Stimulated activated CD4-positive, alpha-beta T cell treated with anti-CD3 and anti-CD28 coated beads, Interleukin-12 subunit alpha, Interleukin-12 subunit beta, amount 100 ng/mL, for 48 hours (primary cell): Measurements from ENCODE around the gene MASP2.
"Not testable (repeated sequence)": the region's sequence is repeated elsewhere in the genome, so short reads cannot be mapped to it uniquely, and the experiment has no call there.

Experiments used
- DNase-seq, 3 donors: peaks; one replicate each; pipeline ENCODE4 v3.0.0-alpha.2; 2020; ENCODE audit warnings: low read depth in 2 of 3, low spot score in 1 of 3

Gene MASP2

DNA sequence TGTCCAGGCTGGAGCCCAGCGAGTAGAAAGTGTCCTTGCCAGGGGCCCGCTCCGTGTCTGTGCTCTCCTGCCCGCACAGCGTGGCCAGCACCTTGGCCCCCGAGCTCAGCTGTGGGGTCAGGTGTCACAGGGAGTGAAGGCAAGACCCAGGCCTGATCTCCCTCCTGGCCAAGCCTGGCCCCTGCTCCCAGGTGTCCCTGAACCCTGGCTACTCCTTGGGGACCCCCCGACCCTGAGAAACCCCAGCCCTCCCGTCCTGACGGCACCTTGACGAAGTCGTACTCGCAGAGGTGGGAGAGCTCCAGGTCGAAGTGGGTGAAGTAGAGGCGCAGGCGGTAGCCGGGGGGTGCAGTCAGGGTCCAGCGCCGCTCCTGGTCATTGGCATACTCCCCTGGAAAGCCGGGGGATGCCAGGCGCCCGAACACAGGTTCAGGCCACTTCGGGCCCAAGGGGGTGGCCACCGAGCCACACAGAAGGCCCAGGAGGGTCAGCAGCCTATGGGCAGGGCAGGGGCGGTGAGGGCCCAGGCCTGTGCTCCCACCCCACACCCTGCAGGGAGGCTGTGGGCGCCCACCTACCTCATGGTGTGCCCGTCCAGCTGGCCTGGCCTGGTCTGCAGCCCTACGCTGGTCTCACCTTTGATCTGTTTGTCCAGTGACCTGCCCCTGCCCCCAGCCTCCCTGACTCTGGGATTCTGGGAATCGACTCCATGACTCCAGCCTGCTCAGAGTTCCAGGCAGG lies at the start of gene MASP2:
Gene MASP2 (minus strand): TSS at position 615 of the 741 bp plus-strand sequence. CDS start 32 bp downstream, at position 583.
- no peak for DNase-seq

DNA sequence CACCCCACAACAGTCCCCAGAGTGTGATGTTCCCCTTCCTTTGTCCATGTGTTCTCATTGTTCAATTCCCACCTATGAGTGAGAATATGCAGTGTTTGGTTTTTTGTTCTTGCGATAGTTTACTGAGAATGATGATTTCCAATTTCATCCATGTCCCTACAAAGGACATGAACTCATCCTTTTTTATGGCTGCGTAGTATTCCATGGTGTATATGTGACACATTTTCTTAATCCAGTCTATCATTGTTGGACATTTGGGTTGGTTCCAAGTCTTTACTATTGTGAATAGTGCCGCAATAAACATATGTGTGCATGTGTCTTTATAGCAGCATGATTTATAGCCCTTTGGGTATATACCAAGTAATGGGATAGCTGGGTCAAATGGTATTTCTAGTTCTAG lies 36.7 kb upstream of the MASP2 start:
- not testable (repeated sequence) for DNase-seq

DNA sequence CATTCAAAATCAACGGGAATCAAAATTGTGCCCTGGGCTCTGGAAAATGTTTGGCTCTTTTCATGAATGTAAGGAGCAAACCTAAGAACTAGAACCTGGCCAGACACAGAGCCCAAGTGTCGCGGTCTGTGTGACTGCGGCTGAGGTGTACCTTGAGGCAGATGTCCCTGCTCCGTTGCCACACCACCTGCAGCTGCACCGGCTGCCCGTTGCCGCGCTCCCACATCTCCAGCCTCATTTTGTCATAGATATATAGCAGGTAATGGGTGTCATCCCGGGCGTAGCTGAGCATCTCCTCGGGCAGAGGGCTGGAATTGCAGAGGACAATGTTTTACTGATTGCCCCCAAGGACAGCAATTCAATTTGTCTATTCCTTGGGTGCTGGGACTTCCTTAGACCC lies 33.9 kb upstream of the MASP2 start:
- no peak for DNase-seq

DNA sequence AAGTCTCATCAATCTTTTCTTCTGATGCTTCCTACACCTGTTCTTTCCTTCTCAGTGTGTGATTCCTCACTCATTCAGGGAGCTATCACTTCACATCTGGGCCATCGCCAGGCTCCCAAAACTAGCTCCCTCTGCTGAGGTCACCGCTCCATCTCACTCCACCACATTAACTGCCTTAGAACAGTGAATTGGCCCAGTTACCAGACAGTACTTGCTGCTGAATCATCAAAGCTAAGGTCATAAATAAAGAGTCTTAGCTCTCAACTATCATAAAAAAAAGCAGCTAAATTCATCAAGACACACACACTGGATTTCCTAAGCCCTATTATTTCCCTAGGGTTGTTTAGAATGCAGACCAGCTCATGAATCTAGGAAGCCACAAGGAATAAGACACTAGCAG lies 31.6 kb upstream of the MASP2 start:
- DNase-seq: no peak

DNA sequence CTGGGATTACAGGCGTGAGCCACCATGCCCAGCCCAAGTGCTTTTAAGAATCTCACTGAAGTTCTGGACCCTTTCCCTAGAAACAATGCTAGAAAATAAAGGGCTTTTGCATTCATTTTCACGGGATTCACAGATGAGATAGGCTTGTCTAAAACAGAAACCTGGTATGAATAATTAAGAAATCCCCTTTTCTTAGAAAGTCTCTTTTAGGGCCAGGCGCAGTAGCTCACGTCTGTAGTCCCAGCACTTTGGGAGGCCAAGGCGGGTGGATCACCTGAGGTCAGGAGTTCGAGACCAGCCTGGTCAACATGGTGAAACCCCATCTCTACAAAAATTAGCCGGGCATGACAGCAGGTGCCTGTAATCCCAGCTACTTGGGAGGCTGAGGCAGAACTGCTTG lies 26.4 kb upstream of the MASP2 start:
- not testable (repeated sequence) for DNase-seq

DNA sequence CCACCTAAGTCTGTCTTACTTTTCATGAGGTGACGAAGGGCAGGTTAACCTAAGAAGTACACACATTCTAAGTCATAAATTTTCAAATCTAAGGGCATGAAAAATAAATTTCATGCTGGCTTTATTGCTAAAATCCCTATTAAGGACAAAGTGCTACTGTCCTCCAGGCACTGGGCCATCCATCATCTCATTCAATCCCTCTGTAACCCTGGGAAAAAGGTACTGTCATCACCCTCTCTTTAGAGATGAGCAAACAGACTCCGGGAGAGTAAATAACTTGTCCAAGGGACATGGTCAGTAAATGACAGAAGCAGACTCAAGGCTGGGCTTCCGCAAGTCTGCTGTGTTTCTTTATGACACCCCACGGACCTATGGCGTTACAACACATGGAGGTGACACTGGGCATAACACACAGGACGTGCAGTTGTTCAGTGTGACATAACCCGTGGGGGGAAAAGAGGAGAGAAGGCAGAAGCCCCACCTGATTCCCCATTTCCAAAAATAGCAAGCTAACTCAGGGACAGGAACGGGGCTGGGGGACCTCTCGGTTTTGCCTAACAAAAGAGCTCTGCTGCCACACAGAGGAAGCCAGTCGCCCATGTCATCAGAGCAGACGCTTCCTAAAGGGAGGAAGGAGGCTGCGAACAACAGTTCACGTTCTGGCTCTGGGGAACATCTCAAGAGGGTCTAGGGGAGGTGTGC lies 25.3 kb upstream of the MASP2 start:
- DNase-seq: no peak

DNA sequence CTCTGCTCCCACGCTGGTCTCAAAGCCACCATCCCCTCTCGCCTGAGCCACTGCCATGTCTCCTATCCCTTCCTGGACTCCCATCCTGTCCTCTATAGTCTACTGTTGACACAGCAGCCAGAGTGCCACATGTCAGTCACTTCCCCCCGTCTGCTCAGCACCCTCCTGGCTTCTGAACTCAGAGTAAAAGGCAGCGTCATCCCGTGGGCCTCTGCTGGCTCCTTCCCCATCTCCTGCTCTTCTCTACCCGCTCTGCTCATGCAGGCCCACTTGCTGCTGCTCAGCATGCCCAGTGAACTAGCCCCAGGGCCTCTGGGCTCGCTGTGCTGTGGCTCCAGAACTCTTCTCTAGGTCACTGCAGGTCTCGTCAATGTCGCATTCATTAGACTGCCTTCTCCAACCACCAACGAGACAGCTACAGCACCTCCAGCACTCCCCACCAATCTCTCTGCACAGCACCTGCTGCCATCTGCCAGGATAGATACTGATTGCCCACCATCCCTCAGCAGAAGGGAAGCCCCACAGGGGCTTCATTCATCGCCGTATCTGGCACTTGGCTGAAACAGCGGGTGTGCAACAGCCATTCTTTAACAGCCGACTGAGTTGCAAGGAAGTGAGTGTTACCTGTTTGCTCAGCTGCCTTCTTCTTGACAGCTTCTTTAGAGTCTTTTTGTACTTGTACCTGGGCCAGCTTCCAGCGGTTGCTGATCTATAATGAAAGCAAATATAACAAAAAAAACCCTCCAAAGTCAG lies 24.6 kb upstream of the MASP2 start:
- DNase-seq: no peak

DNA sequence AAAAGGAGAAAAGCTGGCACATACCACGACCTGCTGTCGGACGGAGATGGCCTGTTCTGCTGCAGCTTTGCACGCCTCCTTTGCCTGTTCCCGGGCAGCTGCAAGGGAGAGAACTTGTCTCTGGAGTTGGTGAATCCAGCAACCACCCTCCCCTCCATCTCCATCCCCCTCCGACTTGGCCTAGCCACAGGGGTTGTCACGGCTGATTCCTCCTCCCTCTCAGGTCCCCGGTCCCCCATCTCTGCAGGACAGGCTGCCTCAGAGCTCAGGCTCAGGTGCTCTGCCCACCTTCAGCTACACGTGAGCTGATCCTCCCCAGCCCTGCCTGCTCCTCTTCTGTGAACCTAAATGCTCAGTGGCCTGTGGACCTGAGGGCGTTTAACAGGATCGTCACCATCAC lies 23.8 kb upstream of the MASP2 start:
- DNase-seq: no peak

DNA sequence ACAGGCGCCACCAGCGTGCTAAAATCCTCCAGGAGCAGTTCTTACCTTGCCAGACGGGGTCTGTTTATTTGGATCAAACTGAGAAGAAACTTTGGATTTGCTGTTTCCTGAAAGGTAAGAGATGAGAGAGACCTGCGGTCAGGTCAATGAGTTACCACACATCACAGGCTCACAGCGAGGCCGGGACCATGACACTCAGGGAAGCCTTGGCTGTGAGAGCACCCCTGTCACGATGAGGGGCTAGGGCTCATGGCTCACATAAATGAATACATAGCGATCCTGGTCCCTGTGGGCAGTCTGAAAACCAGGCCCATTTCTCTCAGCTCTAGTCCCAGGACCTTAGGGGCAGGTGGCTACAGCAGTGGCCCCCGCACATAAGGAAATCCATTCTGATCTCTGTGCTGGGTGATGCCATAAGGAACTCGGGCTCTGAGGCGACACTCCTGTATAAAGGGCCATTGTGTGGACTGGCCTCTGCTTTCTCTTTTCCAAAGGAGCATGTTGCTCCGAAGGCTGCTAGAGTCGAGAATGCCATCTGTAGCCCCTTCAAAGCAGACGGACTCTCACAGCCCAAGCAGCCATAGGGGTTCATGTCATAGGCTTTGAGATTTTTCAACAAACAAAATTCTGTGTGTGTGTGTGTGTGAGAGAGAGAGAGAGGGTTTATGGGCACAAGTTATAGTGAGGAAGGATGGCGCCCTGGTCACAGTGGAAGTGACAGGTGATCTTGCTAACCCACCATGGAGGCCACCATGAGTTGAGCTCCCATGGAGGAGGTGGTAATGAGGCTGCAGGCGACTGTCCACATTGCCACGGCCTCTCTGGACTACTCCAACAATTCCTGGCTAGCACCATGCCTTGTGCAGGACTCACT lies 21.8 kb upstream of the MASP2 start:
- no peak for DNase-seq

DNA sequence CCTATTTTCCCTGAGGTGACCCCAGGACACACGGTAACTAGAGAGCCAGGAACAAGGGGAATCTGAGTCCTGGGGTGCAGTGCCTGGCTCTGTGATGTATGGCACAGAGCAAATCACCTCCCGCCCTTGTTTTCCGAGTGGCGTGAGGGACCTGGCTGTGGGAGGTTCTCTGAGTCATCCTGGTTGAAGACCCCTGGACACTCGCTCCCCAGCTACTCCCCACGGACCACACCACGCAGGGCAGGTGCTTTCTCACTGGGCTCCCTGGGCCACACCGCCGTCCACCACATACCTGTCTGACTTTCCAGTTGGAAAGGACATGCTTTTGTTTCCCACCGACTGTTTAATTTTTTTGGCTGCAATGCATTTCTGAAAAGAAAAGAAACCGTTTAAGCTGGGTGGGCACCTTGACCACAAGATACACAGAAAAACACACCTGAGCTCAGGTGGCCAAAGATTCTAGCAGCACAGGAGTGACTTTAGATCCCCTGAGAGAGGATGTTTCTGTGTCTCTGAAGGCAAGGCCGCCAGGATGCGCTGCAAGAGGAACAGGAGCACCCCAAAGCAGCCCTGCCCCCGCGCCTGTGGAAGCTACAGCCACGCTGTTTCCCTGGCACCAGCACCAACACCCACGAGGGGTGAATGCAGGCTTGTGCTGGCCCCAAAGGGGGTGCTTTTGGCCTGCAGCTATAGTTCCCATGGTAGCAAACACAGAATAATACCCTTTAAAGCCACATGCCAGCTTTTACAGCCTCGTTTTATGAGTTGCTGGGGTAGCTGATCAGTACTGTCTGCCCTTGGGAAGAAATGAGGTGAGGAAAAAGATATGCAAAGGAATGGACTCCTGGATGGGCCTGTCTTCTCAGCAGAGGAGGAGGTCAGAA lies 20.9 kb upstream of the MASP2 start:
- no peak for DNase-seq

DNA sequence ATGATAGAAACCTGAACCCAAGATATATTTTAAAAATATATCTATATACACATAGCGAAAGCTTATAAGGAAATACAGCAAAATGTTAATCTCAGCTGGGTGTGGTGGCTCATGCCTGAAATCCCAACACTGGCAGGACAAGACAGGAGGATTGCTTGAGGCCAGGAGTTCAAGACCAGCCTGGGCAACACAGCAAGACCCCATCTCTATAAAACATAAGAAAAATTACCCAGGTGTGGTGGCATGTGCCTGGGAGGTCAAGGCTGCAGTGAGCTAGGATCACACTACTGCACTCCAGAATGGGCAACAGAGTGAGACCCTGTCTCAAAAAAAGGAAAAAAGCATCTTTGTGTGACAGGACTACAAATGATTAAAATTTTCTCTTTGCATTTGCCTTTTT lies 18.8 kb upstream of the MASP2 start:
- DNase-seq: no peak

DNA sequence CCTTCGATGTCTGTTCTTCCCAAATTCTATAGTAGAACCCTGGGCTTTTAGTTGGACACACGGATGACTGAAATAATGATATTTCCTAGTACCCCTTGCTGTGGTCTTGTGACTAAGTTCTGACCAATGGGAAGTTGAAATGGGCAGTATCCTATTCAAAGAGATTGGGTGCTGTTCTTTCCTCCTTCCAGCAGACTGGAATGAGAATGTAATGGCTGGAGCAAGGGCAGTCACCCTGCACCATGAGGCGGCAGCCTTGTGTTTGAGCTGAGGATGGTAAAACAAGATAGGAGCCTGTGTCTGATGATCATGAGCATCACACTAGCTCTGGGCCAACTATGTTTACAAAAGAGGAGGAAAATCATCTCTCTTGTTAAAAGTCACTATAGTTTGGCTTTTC lies 17.9 kb upstream of the MASP2 start:
- DNase-seq: no peak

DNA sequence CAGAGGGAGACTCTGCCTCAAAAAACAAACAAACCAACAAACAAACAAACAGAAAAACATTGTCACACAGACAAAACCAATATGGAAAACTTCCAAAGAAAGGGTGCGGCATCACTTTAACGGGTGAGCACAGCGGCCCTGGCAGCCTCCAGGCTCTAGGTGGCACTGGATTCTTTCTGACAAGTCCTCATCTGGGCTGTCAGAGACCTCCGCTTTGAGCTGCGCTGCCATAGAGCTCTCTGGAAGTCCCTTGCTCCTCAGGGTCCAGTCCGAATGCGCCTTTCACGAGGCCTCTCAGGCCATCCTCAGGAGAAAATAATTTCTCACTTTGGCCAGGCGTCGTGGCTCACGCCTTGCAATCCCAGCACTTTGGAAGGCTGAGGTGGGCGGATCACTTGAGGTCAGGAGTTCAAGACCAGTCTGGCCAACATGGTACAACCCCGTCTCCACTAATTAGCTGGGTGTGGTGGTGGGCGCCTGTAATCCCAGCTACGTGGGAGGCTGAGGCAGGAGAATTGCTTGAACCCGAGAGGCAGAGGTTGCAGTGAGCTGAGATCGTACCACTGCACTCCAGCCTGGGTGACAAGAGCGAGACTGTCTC lies 17.0 kb upstream of the MASP2 start:
- not testable (repeated sequence) for DNase-seq

DNA sequence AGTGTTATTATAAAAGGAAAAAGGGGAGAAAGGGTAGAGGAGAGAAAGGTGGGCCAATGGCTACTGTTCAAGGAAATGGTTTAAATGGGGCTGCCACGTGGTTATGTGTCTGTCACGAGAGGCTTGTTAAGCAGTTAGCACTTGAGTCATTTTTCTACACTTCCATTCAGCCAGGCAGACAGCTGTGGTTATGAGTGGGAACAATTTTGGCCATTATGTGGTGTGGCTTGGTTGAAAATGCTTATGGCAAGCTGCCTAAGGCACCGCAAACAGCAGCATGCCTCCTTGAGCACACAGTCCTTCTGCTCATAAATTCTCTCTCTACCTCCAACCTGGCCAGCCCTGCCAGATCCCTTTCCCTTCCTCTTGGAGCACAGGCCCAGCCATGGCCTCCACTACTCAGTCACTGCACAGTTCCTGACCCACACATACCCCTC lies 15.9 kb upstream of the MASP2 start:
- no peak for DNase-seq

DNA sequence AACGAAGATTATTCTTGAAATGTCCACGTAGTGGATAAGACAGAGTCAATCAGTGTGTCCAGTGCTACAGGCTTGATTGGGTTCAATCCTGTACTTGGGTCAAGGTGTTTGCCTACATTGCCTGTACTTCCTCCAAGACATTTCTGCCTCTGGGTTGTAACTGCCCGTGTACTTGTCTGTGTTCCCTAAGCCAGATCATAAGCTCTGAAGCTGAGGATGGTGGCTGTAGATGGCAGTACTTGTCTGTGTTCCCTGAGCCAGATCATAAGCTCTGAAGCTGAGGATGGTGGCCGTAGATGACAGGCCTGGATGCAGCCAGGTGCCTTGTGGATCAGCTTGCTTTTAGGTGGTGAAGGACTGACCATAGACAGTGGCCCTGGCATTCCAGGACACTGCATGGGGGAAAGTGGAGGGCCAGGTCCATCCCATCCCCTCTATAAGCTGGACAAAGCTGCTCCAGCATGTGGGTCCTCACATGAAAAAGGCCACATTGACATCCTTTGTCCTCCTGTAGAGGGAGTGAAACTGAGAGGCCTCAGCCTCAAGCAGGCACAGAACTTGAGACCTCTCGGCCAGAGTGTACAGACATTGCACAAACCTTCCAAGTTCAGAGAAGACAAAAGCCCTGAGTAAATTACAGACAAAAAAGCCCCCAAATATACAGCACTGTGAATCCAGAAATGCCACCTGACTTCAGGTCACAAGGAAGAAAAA lies 14.8 kb upstream of the MASP2 start:
- DNase-seq: no peak

DNA sequence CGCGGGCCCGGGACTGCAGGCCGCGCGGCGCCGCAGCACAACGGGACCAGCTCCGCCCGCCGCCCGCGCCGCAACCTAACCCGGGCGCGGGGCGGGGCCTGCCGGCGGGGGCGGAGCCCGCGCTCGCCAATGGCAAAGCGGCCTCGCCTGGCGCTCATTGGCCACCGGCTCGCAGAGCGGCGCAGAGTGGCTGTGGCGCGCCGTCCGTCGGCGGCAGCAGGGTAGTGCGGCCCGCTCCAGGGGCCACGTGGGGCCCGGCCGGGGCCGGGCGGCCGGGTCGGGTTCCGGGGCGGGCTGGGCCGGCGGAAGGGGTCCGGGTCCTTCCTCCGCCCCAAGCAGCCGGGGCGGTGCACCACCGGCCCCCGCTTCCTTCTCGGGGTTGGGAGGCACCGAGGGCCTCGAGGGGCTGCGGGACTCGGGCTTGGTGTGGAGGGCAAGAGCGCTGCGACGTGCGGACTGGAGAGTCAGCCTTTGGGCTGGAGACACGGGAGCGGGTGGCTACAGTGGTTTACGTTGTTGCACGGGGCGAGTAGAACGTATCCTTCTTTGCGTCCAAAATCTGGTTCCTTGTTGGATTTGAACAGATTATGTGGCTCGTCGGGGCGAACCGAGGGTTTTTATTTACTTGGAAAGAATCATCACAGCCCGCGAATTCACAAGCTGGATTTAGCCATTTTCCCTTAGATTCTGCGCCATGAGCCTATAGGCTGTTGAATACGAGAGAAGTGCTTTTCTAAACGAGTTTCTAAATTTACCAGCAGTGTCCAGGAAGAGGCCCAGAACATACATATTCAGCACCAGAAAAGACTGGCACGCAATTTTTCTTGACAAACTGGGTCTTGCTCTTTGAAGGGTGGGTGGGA lies 13.2 kb upstream of the MASP2 start, which contains the start of gene SRM:
Gene SRM (minus strand): TSS at position 51 of the 863 bp plus-strand sequence. CDS start 75 bp downstream, outside the sequence.
- DNase-seq: peak; percentile 82 to 88 (median 85)

DNA sequence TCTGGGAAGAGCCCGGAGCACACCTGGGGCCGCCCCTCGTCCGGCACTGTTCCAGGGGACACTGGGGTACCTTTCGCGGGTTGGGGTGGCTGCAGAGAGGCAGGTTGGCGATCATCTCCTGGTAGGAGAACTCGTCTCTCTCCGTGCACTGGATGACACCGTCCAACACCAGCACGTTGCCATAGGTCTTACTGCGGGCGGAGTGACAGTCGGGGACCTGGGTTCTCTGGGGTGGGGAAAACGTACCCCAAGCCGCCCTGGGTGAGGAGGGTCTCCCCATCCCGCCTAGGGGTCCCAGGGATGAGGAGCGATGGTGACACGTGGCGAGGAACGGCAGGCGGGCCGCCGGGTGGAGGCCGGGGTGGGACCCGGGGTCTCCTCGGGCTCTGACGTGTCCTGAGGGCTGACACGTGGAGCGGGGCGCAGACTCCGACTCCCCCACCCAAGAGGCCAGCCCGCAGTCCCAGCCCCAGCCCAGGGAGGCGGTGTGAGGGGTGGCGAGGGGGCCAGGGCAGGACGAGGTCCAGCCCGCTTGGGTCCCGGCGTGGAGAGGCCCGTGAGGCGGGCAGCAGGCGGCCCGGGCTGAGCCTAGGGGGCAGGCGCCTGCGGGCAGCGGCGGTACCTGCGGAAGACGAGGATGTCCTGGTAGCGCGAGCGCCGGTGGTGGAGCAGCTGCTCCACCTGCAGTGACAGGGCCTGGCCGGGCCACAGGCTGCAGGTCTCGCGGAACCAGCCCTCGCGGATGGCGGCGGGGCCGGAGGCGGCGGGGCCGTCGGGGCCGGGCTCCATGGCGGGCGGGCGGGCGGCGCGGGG lies 12.3 kb upstream of the MASP2 start:
- no peak for DNase-seq
